GM12873 (cell line): ENCODE measurements around the gene CPOX.

Experiments
- CTCF ChIP-seq: IDR thresholded peaks from 2 replicates; pipeline ENCODE4 v1.5.1; 2012; ENCODE audit warnings: low read depth, mild to moderate bottlenecking, moderate library complexity, low read length, control low read depth; ENCODE audit not compliant: insufficient read depth; ENCODE audit errors: missing control alignments

Gene CPOX

DNA sequence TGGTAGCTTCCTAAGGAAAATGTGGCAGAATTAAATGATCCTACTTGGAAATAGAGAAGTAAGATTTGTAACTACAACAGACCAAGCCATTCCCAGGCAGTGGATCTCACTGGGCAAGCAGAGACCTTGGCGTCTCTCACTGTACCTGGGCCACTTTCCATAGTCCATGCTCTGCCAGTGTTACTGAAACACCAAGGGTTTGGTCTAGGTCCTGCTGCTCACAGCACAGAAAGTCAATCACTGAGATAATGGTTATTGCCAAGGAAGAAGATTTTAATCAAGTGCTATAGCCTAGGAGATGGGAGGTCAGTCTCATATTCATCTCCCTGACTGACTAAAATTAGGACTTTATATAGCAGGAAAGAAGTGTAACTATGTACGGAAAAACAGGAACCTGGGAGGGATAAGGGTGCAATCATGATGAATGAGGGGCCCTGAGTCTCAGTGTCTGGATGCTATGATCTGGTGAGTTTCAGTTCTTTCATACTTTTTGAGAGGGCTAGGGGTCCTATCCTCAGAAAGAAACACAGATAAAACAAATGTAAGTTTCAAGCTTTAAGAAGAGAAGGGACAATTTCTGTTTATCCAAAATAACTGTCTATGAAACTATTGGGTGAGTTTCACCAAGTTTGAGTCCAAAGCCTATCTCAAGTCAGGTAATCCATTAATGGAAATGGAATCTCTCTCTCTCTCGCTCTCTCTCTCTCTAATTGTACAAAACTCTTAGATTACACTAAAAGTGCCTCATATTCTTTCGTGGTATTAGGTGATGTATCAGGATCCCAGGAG, 41.0 kb downstream of the CPOX start:
- TF ChIP-seq CTCF, result no peak

GRCh38 chr3:98551754-98552153, 41.7 kb downstream of the CPOX start:
- TF ChIP-seq CTCF, result no peak

- no peak for TF ChIP-seq CTCF
Observed at GRCh38 chr3:98551236-98551635, 42.2 kb downstream of the CPOX start.

GRCh38 chr3:98550833-98551232, 42.6 kb downstream of the CPOX start:
- peak; percentile 26 for TF ChIP-seq CTCF

GRCh38 chr3:98548544-98548943, 44.9 kb downstream of the CPOX start:
- no peak for TF ChIP-seq CTCF

DNA sequence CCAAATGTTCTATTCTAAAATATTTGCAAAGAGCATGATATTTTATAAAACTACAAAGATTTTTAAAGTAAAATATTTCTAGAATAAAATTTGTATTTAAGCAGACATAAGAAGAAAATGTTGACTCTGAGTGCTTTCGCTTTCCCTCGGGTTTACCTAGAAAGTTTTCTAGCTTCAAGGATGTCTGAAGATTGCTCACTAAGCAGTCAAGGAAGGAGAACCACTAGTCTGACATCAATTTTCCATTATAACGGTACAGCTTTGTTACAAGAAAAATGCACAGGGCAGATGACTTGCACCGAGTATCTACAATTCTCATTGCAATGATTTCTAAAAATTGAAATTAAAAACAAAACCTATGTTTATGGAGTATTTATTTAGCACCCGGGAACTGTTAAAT, 47.5 kb downstream of the CPOX start:
- no peak for TF ChIP-seq CTCF

GRCh38 chr3:98542623-98543022, 50.8 kb downstream of the CPOX start:
- no peak for TF ChIP-seq CTCF

- no peak for TF ChIP-seq CTCF
Observed at GRCh38 chr3:98541695-98542094, 51.7 kb downstream of the CPOX start.
